Caco-2 (cell line): Measurements from ENCODE around the gene KLHDC3. TPM values are rescaled to one million over a fixed set of nuclear protein-coding genes. Genes with fewer than 3 reads are reported as not detected.

Source experiments
- BruUV-seq: library from RNA; stranded (reverse); fragments of 400-500 nt; replicated peaks from 2 replicates; lab custom pipeline; 2021; lab: Mats Ljungman, UMichigan
- CTCF ChIA-PET: fragments of 300-600 bp; sonication (Branson Sonifier 250); formaldehyde crosslinking; loops from one replicate; lab custom pipeline; 2022; ENCODE audit warnings: antibody characterized with exemption; lab: Charles Lee
- POLR2A ChIA-PET: fragments of 300-600 bp; sonication (Branson Sonifier 250); formaldehyde crosslinking; loops from one replicate; lab custom pipeline; 2022; ENCODE audit warnings: antibody characterized with exemption; lab: Charles Lee
- DNase-seq, 2 experiments: peaks; one replicate each; pipeline versions ENCODE4 v3.0.0 to v3.0.0-alpha.2; 2020 to 2022
- H3K27me3 ChIP-seq: replicated peaks from 2 replicates; pipeline ENCODE4 v1.6.0; 2011; ENCODE audit warnings: low read length; ENCODE audit not compliant: control insufficient read depth, insufficient read depth
- H3K36me3 ChIP-seq: 2 replicates; pipeline ENCODE4 v1.5.1; 2011; ENCODE audit warnings: low read length; ENCODE audit not compliant: control insufficient read depth, insufficient read depth
- H3K4me1 ChIP-seq: fragments of 250-450 bp; sonication (Bioruptor Pico); 2 replicates; pipeline ENCODE4 v1.5.1; 2020; ENCODE audit warnings: mild to moderate bottlenecking
- H3K4me3 ChIP-seq: 2 replicates; pipeline ENCODE4 v1.5.1; 2011; ENCODE audit warnings: low read depth, mild to moderate bottlenecking, control low read depth, low read length
- H3K9me3 ChIP-seq: fragments of 250-450 bp; sonication (Bioruptor Pico); 2 replicates; pipeline ENCODE4 v1.5.1; 2020; ENCODE audit warnings: mild to moderate bottlenecking, moderate library complexity
- H3K27ac Mint-ChIP-seq: one replicate; pipeline ENCODE4 v1.8.0; 2022; ENCODE audit warnings: mixed read lengths; ENCODE audit not compliant: unreplicated experiment
- H3K27me3 Mint-ChIP-seq: one replicate; pipeline ENCODE4 v1.8.0; 2022; ENCODE audit warnings: mixed read lengths; ENCODE audit not compliant: insufficient read depth, unreplicated experiment
- H3K36me3 Mint-ChIP-seq: one replicate; pipeline ENCODE4 v1.8.0; 2022; ENCODE audit warnings: mild to moderate bottlenecking, mixed read lengths; ENCODE audit not compliant: insufficient read depth, unreplicated experiment
- H3K4me1 Mint-ChIP-seq: one replicate; pipeline ENCODE4 v1.8.0; 2022; ENCODE audit warnings: low read depth, mixed read lengths; ENCODE audit not compliant: unreplicated experiment
- H3K4me3 Mint-ChIP-seq: one replicate; pipeline ENCODE4 v1.8.0; 2022; ENCODE audit warnings: mild to moderate bottlenecking, moderate library complexity, mixed read lengths; ENCODE audit not compliant: unreplicated experiment
- H3K9me3 Mint-ChIP-seq: one replicate; pipeline ENCODE4 v1.8.0; 2022; ENCODE audit warnings: mixed read lengths; ENCODE audit not compliant: unreplicated experiment
- intact Hi-C: fragments of 100-400 bp; cut with micrococcal nuclease; formaldehyde crosslinking; loops from one replicate; pipeline ENCODE4 v1.10.0; 2022; ENCODE audit not compliant: unreplicated experiment
- total RNA-seq: library from RNA; stranded (reverse); gene quantifications from 2 replicates; pipeline ENCODE4 v1.2.3, GENCODE V29; 2022
- TF ChIP-seq, protein P1 (sequence below), 2 experiments: fragments of 200-600 bp in 1 of 2; IDR thresholded peaks; 1 replicate in 1 of 2; 2 replicates in 1 of 2; pipeline versions ENCODE4 v1.5.1 to v1.8.0; 2011 to 2022; ENCODE audit warnings: antibody characterized with exemption in 1 of 2, control low read depth in 1 of 2, inconsistent platforms in 1 of 2, low read depth in 1 of 2, low read length in 1 of 2, mild to moderate bottlenecking in 1 of 2, moderate library complexity in 1 of 2; ENCODE audit not compliant: insufficient read depth in 1 of 2, severe bottlenecking in 1 of 2, unreplicated experiment in 1 of 2

KLHDC3 gene
- total RNA-seq, 1 experiment from 2014 or later, result 66.8 TPM

DNA sequence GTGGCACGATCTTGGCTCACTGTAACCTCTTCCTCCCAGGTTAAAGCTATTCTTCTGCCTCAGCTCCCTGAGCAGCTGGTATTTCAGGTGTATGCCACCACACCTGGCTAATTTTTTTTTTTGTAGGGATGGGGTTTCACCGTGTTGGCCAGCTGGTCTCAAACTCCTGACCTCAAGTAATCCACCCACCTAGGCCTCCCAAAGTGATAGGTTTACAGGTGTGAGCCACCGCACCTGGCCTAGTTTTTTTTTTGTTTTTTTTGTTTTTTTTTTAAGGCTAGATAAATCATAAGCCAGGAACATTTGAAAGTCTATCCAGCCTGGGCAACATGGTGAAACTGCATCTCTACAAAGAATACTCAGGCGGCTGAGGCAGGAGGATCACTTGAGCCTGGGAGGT lies 18.3 kb downstream of the KLHDC3 start:
- intact Hi-C loops, result no loop called here
- Histone ChIP-seq H3K4me1 (no peaks in the 10 kb centered on the region), H3K9me3 (no peaks in the 10 kb centered on the region), H3K27me3 (no peaks in the 10 kb centered on the region), H3K4me3 (no peak overlapping the region), H3K36me3 (peaks cover 5% of the 10 kb centered on the region)
- Mint-ChIP-seq H3K36me3 (peaks cover 95% of the 10 kb centered on the region), H3K4me3 (no peak overlapping the region), H3K27ac (no peak overlapping the region), H3K27me3 (no peaks in the 10 kb centered on the region), H3K9me3 (no peaks in the 10 kb centered on the region), H3K4me1 (peaks cover 6% of the 10 kb centered on the region)
- POLR2A ChIA-PET, result interaction anchor here (0.6 kb wide), 1 partner anchor 197 kb away, joined by 3 read pairs; the partner anchor contains the start of gene DNPH1
- no peak for DNase-seq
- CTCF ChIA-PET, result interaction anchor here (0.6 to 1.0 kb wide), 2 partner anchors 27 to 37 kb away, joined by 3 read pairs; partner anchors contain the start of genes KLC4 and MRPL2
- TF ChIP-seq, protein P1, sequence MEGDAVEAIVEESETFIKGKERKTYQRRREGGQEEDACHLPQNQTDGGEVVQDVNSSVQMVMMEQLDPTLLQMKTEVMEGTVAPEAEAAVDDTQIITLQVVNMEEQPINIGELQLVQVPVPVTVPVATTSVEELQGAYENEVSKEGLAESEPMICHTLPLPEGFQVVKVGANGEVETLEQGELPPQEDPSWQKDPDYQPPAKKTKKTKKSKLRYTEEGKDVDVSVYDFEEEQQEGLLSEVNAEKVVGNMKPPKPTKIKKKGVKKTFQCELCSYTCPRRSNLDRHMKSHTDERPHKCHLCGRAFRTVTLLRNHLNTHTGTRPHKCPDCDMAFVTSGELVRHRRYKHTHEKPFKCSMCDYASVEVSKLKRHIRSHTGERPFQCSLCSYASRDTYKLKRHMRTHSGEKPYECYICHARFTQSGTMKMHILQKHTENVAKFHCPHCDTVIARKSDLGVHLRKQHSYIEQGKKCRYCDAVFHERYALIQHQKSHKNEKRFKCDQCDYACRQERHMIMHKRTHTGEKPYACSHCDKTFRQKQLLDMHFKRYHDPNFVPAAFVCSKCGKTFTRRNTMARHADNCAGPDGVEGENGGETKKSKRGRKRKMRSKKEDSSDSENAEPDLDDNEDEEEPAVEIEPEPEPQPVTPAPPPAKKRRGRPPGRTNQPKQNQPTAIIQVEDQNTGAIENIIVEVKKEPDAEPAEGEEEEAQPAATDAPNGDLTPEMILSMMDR (IDR thresholded peaks at IDR 0.05; ENCODE audit: insufficient read depth in 1 of 2, low read depth in 1 of 2, low read length in 1 of 2, severe bottlenecking in 1 of 2, unreplicated experiment in 1 of 2), result no peak
- BruUV-seq, result no TSS peak

GRCh38 chr6:43033496-43034189 lies 19.6 kb downstream of the KLHDC3 start:
- Histone ChIP-seq H3K9me3 (no peaks in the 10 kb centered on the region), H3K36me3 (peaks cover 3% of the 10 kb centered on the region; the same call in 1 of the 2 replicates), H3K4me1 (no peaks in the 10 kb centered on the region), H3K4me3 (no peak overlapping the region), H3K27me3 (no peaks in the 10 kb centered on the region)
- no peak overlapping the region for H3K27ac Mint-ChIP-seq
- DNase-seq, result no peak
- ChIA-PET CTCF (no interaction called here), POLR2A (interaction anchor here (0.5 kb wide), 1 partner anchor 30 kb away, joined by 4 read pairs; no protein-coding TSS in a partner anchor)
- no peaks in the 10 kb centered on the region for H3K27me3 Mint-ChIP-seq
- TF ChIP-seq, protein P1 (IDR thresholded peaks at IDR 0.05; ENCODE audit: insufficient read depth in 1 of 2, low read depth in 1 of 2, low read length in 1 of 2, severe bottlenecking in 1 of 2, unreplicated experiment in 1 of 2), result no peak
- peaks cover 92% of the 10 kb centered on the region for H3K36me3 Mint-ChIP-seq
- H3K9me3 Mint-ChIP-seq, result no peaks in the 10 kb centered on the region
- intact Hi-C loops, result no loop called here
- BruUV-seq, result no TSS peak
- peaks cover 6% of the 10 kb centered on the region for H3K4me1 Mint-ChIP-seq
- no peak overlapping the region for H3K4me3 Mint-ChIP-seq

DNA sequence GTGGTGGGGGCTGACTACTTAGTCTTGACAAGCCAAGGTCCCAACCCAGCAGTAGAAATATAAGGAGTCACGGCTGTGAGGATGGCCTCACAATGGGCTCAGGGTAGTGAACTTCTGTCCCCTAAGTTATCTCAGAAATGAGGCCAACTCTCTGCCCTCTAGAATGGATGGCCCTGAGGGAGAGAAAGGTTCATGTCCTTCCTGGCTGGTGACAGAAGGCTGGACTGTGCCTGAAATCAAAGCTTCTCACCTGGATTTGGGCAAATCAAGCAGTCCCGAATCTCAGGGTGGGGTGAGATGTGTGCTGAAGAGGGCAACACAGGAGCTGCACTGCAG lies 20.1 kb downstream of the KLHDC3 start:
- H3K4me3 ChIP-seq, result no peak overlapping the region
- Mint-ChIP-seq H3K36me3 (peaks cover 87% of the 10 kb centered on the region), H3K9me3 (no peaks in the 10 kb centered on the region), H3K4me3 (no peak overlapping the region), H3K4me1 (peaks cover 6% of the 10 kb centered on the region), H3K27me3 (no peaks in the 10 kb centered on the region), H3K27ac (no peak overlapping the region)
- ChIA-PET CTCF (no interaction called here), POLR2A (interaction anchor here (0.5 to 0.7 kb wide), 3 partner anchors 31 to 236 kb away, joined by 3 to 7 read pairs (median 4); no protein-coding TSS in a partner anchor)
- TF ChIP-seq, protein P1 (IDR thresholded peaks at IDR 0.05; ENCODE audit: insufficient read depth in 1 of 2, low read depth in 1 of 2, low read length in 1 of 2, severe bottlenecking in 1 of 2, unreplicated experiment in 1 of 2), result no peak
- H3K36me3 ChIP-seq, result peaks cover 3% of the 10 kb centered on the region; the same call in 1 of the 2 replicates
- no peaks in the 10 kb centered on the region for H3K27me3 ChIP-seq
- intact Hi-C loops, result no loop called here
- H3K4me1 ChIP-seq, result no peaks in the 10 kb centered on the region
- H3K9me3 ChIP-seq, result no peaks in the 10 kb centered on the region
- no TSS peak for BruUV-seq
- DNase-seq, result no peak
